Measurements from ENCODE around the gene HSPBP1.

Gene HSPBP1

DNA sequence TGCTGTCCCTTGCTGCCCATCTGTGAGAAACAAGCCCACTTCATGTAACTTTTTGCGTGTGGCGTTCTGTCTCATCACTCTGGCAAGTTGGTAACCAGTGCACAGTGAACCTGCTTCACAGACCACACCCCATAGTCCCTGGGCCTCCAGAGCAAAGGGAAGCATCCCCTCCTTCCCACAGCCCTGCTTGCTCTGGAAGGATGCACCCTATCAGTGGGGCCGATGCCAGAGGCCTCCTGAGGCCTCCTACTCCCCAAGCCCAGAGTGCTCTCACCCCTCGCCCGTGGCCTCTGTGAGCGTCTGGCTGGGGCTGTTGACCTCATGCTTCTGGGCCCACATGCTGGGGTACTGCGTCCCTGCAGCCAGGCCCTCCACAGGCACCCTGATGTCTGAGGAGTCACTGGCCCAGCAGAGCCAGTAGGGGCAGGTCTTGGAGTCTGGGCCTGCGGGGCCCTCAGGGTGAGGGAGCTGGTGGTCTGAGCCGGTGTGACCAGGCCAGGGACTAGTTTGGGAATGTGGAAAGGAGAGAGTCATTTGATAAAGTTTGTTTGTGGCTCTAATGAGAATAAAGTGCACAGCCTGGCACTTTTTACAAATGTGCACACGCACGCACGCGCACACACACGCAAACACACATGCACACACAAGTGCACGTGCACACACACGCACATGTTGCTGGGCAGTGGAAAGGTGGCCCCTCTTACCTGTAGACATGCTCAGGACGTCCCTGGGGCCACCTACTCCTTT, 56.4 kb downstream of the HSPBP1 start:
- FAIRE-seq (no peak), DNase-seq (ENCODE audit: insufficient read length, low spot score) (no peak)

- DNase-seq (ENCODE audit: insufficient read length, low spot score) (no peak), FAIRE-seq (no peak)
Measured at GRCh38 chr19:55220525-55220924, 59.4 kb downstream of the HSPBP1 start.

DNA sequence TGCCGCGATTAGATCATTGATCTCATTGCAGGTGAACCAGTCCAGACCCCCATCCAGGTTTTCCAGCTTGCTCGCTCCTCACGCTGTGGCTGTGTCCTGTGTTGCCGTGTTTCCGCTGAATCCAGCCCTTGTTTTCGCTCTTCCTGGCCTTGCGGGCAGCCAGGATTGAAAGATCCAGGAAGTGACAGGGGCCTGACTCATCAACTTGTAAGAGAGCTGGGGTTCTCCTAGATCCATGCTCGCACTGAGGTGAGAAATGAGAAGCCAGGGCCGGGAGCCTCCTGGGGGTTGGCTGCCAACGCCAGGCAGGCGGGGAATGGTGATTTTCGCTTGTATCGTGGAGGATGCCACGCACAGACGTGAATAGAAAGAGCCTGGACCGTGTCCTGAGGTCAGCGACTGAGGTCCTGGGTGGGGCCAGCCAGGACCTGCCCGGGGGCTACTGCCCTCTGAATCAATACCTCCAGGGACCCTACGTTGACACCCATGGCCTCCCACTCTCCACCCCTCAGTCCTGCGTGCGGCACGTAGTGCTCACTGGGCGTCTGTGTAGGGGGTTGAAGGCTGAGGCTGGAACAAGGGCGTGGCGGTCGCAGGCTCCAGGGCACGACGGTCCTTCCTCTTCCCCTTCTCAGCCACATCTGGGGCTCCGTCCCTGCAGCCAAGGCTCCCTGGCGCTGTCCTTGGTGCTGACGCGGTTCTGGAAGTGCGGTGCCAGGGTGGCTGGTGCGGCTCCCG, 63.3 kb downstream of the HSPBP1 start:
- DNase-seq (ENCODE audit: insufficient read length, low spot score) = no peak
- no peak for FAIRE-seq

- FAIRE-seq = no peak
- DNase-seq (ENCODE audit: insufficient read length, low spot score) = no peak
Measured at GRCh38 chr19:55213547-55213946, 66.4 kb downstream of the HSPBP1 start.

- no peak for FAIRE-seq
- no peak for DNase-seq (ENCODE audit: insufficient read length, low spot score)
Measured at GRCh38 chr19:55212447-55212846, 67.5 kb downstream of the HSPBP1 start.
